Common myeloid progenitor, CD34-positive (primary cell): ENCODE data around the gene ILK.

Source experiments
- CTCF ChIA-PET: fragments of 350-600 bp; sonication (Branson Sonifier 250); formaldehyde crosslinking; loops from one replicate; lab custom pipeline; 2021; ENCODE audit warnings: antibody characterized with exemption; lab: Charles Lee
- POLR2A ChIA-PET: fragments of 350-600 bp; sonication (Branson Sonifier 250); formaldehyde crosslinking; loops from one replicate; lab custom pipeline; 2021; ENCODE audit warnings: antibody characterized with exemption; lab: Charles Lee
- DNase-seq, 3 donors: peaks; one replicate each; pipeline versions ENCODE4 v3.0.0 to v3.0.0-alpha.2; 2013
- H3K27ac ChIP-seq, 2 experiments: 1 replicate in 1 of 2; 2 replicates in 1 of 2; pipeline ENCODE4 v1.7.0; 2013; ENCODE audit warnings: inconsistent platforms in 2 of 2, low read length in 2 of 2, mild to moderate bottlenecking in 2 of 2, low read depth in 1 of 2, moderate library complexity in 1 of 2; ENCODE audit not compliant: severe bottlenecking in 2 of 2, insufficient read depth in 1 of 2, poor library complexity in 1 of 2
- H3K27me3 ChIP-seq, 5 experiments: replicated peaks in 2 of 5; 1 replicate in 3 of 5; 2 replicates in 2 of 5; pipeline versions ENCODE4 v1.6.1 to v1.7.0; 2013; ENCODE audit warnings: low read length in 4 of 5, mild to moderate bottlenecking in 2 of 5, moderate library complexity in 2 of 5, inconsistent platforms in 1 of 5; ENCODE audit not compliant: insufficient read depth in 5 of 5, control insufficient read depth in 4 of 5
- H3K36me3 ChIP-seq, 4 experiments: 1 replicate in 2 of 4; 2 replicates in 2 of 4; pipeline versions ENCODE4 v1.6.1 to v1.7.0; 2013; ENCODE audit warnings: low read length in 3 of 4, control low read depth in 1 of 4, mild to moderate bottlenecking in 1 of 4; ENCODE audit not compliant: control insufficient read depth in 4 of 4, insufficient read depth in 4 of 4
- H3K4me1 ChIP-seq, 4 experiments: 1 replicate in 3 of 4; 2 replicates in 1 of 4; pipeline versions ENCODE4 v1.6.1 to v1.7.1; 2013; ENCODE audit warnings: low read length in 3 of 4, mild to moderate bottlenecking in 3 of 4, control low read depth in 1 of 4, inconsistent platforms in 1 of 4, moderate library complexity in 1 of 4; ENCODE audit not compliant: control insufficient read depth in 4 of 4, insufficient read depth in 4 of 4; ENCODE audit errors: control extremely low read depth in 1 of 4
- H3K4me3 ChIP-seq, 7 experiments: 1 replicate in 4 of 7; 2 replicates in 3 of 7; pipeline versions ENCODE4 v1.5.1 to v1.7.0; 2013; ENCODE audit warnings: mild to moderate bottlenecking in 7 of 7, low read length in 6 of 7, moderate library complexity in 6 of 7, inconsistent platforms in 2 of 7, low read depth in 2 of 7, control low read depth in 1 of 7; ENCODE audit not compliant: insufficient read depth in 4 of 7, control insufficient read depth in 1 of 7; ENCODE audit errors: extremely low read depth in 1 of 7
- H3K9me3 ChIP-seq, 5 experiments: 1 replicate in 4 of 5; 2 replicates in 1 of 5; pipeline versions ENCODE4 v1.6.1 to v1.7.1; 2013; ENCODE audit warnings: low read length in 4 of 5, mild to moderate bottlenecking in 2 of 5, inconsistent platforms in 1 of 5, low read depth in 1 of 5, moderate library complexity in 1 of 5; ENCODE audit not compliant: control insufficient read depth in 4 of 5, insufficient read depth in 2 of 5; ENCODE audit errors: control extremely low read depth in 1 of 5
- WGBS: methylation state at CpG from one replicate; pipeline ENCODE4 v1.1.5; 2013; ENCODE audit not compliant: insufficient coverage; 5-methylcytosine and 5-hydroxymethylcytosine counted together

ILK gene

GRCh38 chr11:6574816-6575715 lies 28.5 kb upstream of the ILK start:
- Histone ChIP-seq H3K4me1 (peaks cover 0 to 12% (median 4%) of the 10 kb centered on the region in 4 experiments), H3K4me3 (no peak overlapping the region), H3K9me3 (no peaks in the 10 kb centered on the region), H3K27ac (no peak overlapping the region), H3K36me3 (peaks cover 0 to 8% (median 0%) of the 10 kb centered on the region in 4 experiments), H3K27me3 (peaks cover 0 to 8% (median 0%) of the 10 kb centered on the region in 5 experiments)
- ChIA-PET POLR2A (no interaction called here), CTCF (no interaction called here)
- no peak for DNase-seq
- 94% methylated on average over 4 of the region's 6 CpGs for WGBS

DNA sequence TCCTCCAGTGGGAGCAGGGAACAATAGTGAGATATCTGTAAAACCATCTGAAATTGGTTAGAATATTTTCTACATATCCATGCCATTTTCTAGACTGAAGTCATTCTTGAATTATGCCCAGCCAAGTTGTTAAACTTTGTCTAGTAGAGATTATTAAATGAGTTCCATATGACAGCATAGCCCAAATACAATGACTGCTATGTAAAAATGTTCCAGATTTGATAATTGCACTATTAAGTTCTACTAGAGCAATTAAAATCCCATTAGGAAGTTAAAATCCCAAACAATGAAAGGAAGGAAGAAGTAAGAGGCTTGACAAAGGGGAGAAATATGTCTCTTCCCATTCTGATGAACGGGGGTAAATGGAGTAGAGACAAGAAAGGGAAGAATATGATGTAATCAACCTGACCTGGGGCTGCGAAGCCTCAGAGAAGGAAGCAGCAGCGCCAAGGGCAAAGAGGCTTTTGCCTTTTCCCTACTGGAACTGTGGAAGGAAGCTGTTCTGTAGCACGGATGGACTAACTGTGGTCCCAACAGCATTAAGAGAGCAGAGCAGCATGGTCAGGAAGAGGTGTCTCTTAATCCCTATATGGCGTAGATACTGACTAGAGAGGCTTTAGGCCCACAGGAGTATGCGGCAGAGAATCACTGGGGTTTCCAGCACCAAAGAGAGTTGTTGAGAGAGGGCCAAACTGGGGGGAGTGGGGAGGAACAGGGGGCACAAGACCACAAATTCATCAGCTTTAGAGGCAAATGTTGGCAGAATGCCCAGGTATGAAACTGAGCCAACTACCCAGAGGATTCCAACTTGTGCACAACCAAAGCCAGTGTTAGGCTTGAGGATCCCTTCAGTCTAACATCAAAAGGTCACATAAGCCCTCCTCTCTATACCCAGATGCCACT lies 26.9 kb upstream of the ILK start:
- Histone ChIP-seq H3K27me3 (peaks cover 0 to under 1% (median 0%) of the 10 kb centered on the region in 5 experiments), H3K9me3 (no peaks in the 10 kb centered on the region), H3K4me3 (no peak overlapping the region), H3K36me3 (peaks cover 0 to 3% (median 0%) of the 10 kb centered on the region in 4 experiments), H3K27ac (no peak overlapping the region), H3K4me1 (peaks cover 0 to 7% (median 4%) of the 10 kb centered on the region in 4 experiments)
- ChIA-PET POLR2A (no interaction called here), CTCF (interaction anchor here (1.6 to 1.7 kb wide), 2 partner anchors 12 to 90 kb away, joined by 3 to 5 read pairs; no protein-coding TSS in a partner anchor)
- DNase-seq, result peak in 2 of 3 donors; percentile 49 to 66
- 41% methylated on average over 6 of the region's 6 CpGs for WGBS

DNA sequence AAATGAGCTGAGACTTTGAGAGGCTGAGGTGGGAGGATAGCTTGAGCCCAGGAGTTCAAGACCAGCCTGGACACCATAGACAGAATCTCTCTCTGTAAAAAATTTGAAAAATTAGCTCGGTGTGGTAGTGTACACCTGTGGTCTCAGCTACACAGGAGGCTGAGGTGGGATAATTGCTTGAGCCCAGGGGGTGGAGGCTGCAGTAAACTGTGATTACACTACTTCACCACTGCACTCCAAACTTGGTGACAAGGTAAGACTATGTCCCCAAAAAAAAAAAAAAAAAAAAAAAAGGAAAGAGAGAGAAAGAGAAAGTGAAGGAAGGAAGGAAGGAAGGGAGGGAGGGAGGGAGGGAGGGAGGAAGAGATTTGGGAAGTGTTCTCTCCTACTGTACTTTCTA lies 25.4 kb upstream of the ILK start:
- Histone ChIP-seq H3K9me3 (peaks cover 0 to 8% (median 0%) of the 10 kb centered on the region in 5 experiments), H3K27me3 (no peaks in the 10 kb centered on the region), H3K4me3 (no peak overlapping the region), H3K4me1 (peaks cover 0 to 7% (median 4%) of the 10 kb centered on the region in 4 experiments), H3K27ac (no peak overlapping the region), H3K36me3 (peaks cover 0 to 3% (median 0%) of the 10 kb centered on the region in 4 experiments)
- ChIA-PET CTCF (interaction anchor here (1.6 to 2.0 kb wide), 2 partner anchors 24 to 89 kb away, joined by 3 to 4 read pairs; no protein-coding TSS in a partner anchor), POLR2A (no interaction called here)
- DNase-seq, result peak in 2 of 3 donors; percentile 25 to 46
- WGBS, result no CpG with 5 or more reads among the region's 1 CpG

DNA sequence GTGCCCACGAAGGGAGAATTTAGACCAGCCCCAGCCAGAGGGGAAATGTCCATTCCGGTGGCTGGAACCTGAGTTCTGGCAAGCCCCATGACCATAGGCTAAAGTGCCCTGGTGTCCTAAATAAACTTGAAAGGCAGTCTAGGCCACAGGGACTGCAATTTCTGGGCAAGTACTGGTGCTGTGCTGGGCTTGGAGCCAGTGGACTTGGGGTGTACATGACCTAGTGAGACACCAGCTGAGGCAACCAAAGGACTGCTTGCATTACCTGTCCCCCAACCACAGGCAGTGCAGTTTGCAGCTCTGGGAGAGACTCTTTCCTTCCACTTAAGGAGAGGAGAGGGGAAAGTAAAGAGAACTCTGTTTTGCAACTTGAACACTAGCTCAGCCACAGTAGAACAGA lies 23.9 kb upstream of the ILK start:
- ChIA-PET CTCF (interaction anchor here (0.9 to 2.0 kb wide), 2 partner anchors 23 to 31 kb away, joined by 3 to 4 read pairs; no protein-coding TSS in a partner anchor), POLR2A (no interaction called here)
- DNase-seq, result no peak
- H3K4me1 ChIP-seq, result peaks cover 0 to 7% (median 4%) of the 10 kb centered on the region in 4 experiments
- H3K36me3 ChIP-seq, result peaks cover 0 to 3% (median 0%) of the 10 kb centered on the region in 4 experiments
- H3K4me3 ChIP-seq, result no peak overlapping the region
- WGBS, result 100% methylated on average over 1 of the region's 2 CpGs
- H3K9me3 ChIP-seq, result peaks cover 0 to 22% (median under 1%) of the 10 kb centered on the region in 5 experiments
- H3K27me3 ChIP-seq, result no peaks in the 10 kb centered on the region
- no peak overlapping the region for H3K27ac ChIP-seq

GRCh38 chr11:6583584-6583983 lies 20.0 kb upstream of the ILK start:
- POLR2A ChIA-PET, result no interaction called here
- no peaks in the 10 kb centered on the region for H3K4me1 ChIP-seq
- H3K4me3 ChIP-seq, result no peak overlapping the region
- no peak overlapping the region for H3K27ac ChIP-seq
- CTCF ChIA-PET, result no interaction called here
- no peaks in the 10 kb centered on the region for H3K27me3 ChIP-seq
- H3K9me3 ChIP-seq, result peaks cover 0 to 24% (median 2%) of the 10 kb centered on the region in 5 experiments
- peak in 1 of 3 donors; percentile 15 for DNase-seq
- peaks cover 0 to 5% (median 1%) of the 10 kb centered on the region in 4 experiments for H3K36me3 ChIP-seq
- WGBS, result no CpG with 5 or more reads among the region's 1 CpG

- 100% methylated on average over 1 of the region's 4 CpGs for WGBS
- H3K36me3 ChIP-seq, result peaks cover 0 to 5% (median 1%) of the 10 kb centered on the region in 4 experiments
- POLR2A ChIA-PET, result no interaction called here
- DNase-seq, result no peak
- CTCF ChIA-PET, result interaction anchor here (0.7 kb wide), 1 partner anchor 12 kb away, joined by 3 read pairs; no protein-coding TSS in a partner anchor
- H3K4me3 ChIP-seq, result no peak overlapping the region
- peaks cover 0 to 24% (median 2%) of the 10 kb centered on the region in 5 experiments for H3K9me3 ChIP-seq
- H3K27ac ChIP-seq, result no peak overlapping the region
- no peaks in the 10 kb centered on the region for H3K4me1 ChIP-seq
- no peaks in the 10 kb centered on the region for H3K27me3 ChIP-seq
Observed at GRCh38 chr11:6584528-6584927, 19.0 kb upstream of the ILK start.
